Hematopoietic multipotent progenitor cell treated with erythropoietin and hydrocortisone succinate and interleukin-3 and kit ligand, for 8 days (in vitro differentiated cells): ENCODE data around the gene NHSL1.
"Not testable (repeated sequence)": the region's sequence is repeated elsewhere in the genome, so short reads cannot be mapped to it uniquely, and the experiment has no call there.

Source experiments
- DNase-seq: peaks from one replicate; pipeline ENCODE4 v3.0.0-alpha.2; 2015

The NHSL1 gene

DNA sequence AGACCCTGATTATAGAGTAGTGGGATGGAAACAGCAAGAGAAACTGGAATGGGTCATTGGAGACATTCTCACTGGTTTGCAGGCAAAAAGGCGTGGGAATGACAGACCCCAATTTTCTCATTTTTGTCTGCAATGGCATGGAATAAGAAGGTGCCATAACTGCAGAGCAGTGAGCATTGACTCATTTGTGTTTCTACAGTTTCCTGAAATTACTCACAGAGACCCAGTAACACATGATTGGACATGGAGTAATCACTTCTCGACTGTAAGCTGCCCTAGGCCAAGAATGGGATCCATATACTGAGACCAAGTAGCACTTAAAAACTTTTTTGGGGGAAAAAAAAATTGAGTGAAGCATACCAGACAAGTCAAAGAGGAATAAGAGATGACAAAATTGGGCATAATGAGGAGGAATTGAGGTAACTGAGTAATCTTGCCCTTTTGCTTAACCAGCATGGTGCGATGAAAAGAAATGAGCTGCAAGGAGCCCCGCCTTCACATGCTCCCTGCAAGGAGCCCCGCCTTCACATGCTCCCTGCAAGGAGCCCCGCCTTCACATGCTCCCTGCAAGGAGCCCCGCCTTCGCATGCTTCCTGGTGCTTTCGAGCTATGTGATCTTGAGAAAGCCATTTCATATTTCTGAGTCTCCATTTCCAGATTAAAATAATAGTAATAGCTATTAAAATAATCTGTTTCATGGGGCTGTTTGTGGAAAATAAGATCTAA lies 44.1 kb downstream of the NHSL1 start:
- peak; percentile 18 for DNase-seq

DNA sequence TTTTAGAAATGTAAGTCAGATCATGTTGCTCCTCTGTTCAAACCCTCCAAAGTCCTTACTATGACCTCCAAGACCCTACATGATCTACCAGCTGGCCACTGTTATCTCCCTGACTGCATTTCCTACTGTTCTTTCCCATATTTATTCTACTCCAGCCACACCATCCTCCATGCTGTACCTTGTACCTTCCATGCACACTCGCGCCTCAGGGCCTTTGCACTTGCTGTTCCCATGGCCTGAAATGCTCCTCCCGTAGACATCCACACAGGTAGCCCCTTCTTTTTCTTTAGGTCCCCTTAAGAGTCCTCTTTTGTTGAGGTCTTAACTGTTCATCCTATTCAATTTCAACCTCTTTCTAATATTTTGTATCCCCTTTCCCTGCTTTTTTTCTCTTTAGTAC lies 48.3 kb downstream of the NHSL1 start:
- no peak for DNase-seq

DNA sequence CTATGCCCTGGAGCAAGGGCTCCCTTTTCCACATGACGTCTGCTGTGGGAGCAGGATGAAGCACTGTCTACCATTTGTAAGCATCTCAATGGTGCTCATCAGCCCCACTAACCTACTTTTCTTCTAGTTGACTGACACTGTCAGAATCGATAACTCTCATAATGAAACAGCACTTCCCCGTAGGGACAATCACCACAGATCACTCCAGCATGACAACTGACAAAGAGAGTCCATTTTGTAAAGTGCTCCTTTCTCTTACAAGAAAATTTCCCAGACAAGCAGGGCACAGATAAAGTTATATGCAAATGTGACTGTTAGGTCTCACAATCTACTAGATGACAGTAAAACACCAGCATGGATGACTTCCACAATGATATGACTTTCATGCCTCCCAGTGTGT lies 48.8 kb downstream of the NHSL1 start:
- DNase-seq, result no peak

DNA sequence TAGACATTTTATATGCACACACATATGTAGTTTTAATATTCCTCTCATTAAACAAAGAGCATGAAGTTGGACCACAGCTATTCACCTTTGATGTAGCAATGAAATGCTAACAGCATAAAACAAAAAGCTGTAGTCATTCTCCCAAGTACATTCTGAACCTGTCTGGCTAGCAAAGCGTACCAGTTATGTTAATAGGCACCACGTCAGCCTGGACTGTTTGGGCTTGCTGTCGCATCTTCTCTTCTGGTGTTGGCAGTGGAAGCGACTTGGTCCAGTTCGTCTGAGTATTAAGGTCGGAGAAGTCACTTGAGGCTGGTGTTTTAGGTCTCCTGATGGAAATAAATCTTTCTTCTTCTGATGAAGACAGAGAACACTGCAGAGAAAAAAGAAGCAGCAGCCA lies 52.5 kb downstream of the NHSL1 start:
- DNase-seq, result no peak

DNA sequence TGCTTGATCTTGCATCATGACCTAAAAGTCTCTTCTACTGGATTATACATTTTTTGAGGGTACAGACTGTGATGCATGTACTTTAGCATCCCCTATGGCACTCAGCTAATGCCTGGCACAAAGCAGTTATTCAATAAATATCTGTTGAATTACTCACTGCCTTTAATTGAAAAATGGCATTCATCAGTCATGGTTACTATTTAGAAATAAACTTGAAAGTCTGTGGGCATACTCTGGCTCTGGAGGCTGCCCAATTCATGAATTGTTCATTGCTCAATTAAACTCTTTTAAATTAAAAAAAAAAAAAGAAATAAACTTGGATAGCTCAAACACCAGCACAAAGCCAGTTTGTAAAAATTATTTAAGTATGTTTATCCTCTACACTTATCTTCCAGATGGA lies 55.3 kb downstream of the NHSL1 start:
- no peak for DNase-seq

DNA sequence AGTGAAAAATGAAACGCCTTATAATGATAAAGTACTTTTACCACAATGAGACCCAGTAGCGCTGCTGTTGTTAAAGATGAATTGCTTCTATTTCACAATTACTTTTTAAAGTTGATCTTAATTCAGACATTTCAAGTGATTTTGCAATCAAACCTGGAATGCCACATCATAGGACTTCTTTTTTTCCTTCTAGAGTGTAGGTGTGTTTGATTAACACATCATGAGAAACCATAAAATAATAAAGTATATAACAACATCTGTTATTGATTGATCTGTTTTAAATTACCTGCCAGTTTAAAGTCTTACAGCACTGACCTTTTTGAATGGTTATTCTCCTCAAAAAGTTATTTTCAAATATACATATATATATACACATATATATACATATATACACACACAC lies 56.6 kb downstream of the NHSL1 start:
- DNase-seq, result no peak

DNA sequence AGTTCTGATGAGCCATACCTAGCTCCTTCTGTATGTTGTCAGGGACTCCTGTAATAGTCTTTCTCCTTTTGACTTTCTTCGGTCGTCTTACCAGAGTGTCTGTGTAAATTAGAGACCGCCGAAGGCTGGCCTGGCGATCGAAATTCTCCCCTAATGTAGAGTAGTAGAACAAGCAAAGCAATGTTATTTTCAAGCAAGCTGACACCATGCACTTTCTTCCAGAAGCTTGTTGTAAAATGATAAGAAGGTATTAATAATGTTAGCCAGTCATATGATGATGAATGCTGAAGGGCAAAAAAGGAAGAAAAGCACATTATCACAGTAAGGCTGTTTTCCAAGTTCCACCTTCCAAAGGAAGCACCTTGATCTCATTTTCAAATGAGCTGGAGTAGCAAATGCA lies 57.3 kb downstream of the NHSL1 start:
- no peak for DNase-seq

DNA sequence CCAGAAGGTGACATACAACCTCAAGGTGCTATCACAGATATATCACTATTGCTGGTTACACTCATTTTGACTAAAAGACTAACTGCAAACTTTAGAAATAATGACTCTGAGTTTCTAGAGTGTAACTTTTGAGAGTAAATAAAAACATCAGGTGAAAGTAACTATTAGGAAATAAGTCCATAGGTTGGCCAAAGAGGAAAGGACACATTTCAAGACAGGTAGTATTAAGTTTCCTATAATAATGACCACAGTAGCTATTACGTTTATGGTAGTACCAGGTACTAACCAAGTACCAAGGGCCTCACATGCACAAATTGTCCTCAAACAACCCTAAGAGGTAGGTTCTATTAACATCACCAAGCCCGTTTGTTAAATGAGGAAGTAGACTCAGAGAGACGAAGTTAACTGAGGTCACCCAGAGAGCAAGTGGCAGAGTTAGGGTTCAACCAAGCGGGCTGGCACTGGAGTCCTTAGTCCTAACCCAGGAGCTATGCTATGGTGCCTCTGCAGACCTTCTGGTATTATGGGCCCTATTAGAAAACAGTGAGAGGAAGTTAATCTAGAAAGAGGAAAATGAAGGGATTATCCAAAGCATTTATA lies 58.4 kb downstream of the NHSL1 start:
- DNase-seq, result no peak

DNA sequence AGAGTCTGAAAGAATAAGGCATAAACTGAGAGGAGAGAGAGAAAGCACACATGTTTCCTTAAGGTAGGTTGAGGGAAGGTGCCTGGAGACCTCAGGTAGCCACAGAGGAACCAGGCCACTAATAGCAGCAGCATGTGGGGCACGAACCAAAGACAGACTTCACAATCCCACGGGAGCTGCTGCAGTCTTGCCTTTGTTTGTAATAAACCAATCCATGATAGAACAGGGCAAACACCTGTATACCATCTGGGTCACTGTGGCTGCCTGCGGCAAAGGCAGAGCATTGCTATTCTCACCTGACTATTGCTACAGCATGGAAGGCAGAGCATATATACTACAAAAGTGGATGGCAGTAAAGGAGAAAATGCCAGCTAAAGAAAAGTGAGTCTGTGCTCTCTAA lies 59.0 kb downstream of the NHSL1 start:
- DNase-seq, result no peak

DNA sequence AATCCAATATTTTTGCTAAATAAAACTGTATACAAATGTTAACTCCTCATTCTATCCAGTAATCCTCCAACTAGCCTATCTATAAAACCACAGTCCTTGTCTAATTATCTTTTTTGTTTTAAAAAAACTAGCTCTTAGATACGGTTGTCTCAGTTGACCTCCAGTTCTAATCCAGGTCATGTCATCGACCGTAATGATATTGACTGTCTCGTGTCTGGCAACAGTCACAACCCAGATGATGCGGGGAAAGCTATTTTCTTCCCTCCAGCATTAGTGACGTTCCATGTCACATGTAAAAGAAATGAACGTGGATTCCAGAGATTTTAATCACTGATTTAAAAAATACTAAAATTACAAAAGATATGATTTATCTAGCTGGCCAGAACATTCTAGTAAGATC lies 59.7 kb downstream of the NHSL1 start:
- no peak for DNase-seq

DNA sequence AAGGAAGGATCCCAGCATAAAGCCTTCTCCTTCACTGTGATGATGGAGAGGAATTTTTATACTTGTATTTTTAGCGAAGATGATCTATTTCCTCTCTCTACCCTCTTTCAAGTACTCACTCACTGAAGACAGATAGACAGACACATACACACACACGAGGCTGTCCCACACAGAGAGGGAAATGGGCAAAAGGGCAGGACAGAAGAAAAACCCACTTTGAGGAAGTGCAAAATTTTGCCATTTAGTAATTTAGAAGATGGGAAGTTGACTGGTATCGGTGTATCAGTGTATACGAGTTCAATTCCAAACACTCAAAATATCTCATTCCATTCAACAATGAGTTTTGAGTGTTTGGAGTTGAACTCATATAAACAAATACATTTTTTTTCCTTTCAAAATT lies 64.4 kb downstream of the NHSL1 start:
- DNase-seq, result no peak

DNA sequence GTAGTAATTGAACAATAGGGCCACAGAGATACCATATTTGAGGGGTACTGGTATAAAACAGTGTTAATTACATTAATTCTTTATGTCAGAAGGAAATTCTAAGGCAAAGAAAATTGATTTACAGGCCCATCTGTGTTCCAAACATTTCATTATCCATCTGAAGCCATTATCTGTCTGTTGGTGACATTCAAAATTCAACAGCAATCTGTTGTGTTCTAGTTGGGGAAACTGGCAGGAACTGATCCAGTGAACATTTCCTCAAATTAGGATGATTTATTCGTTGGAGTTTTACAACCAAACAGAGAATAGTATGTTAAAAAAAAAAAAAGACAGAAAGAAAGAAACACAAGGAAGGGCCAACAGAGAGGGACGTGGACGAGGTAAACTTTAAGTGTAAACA lies 65.2 kb downstream of the NHSL1 start:
- DNase-seq, result no peak

DNA sequence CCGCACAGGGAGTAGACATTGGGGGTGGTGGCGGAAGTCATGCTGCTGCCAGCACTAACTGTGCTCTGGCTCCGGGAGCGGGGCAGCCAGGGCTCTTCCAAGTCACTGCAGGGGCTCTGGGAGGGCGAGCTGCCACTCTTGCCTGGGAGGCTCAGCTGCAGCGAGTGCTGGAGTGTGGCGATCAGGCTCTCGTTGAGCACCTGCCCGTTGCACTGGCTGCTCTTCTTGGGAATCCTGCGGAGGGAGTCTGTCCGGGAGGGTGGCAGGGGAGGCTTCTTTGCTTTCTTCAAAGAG lies 67.3 kb downstream of the NHSL1 start:
- DNase-seq, result no peak

DNA sequence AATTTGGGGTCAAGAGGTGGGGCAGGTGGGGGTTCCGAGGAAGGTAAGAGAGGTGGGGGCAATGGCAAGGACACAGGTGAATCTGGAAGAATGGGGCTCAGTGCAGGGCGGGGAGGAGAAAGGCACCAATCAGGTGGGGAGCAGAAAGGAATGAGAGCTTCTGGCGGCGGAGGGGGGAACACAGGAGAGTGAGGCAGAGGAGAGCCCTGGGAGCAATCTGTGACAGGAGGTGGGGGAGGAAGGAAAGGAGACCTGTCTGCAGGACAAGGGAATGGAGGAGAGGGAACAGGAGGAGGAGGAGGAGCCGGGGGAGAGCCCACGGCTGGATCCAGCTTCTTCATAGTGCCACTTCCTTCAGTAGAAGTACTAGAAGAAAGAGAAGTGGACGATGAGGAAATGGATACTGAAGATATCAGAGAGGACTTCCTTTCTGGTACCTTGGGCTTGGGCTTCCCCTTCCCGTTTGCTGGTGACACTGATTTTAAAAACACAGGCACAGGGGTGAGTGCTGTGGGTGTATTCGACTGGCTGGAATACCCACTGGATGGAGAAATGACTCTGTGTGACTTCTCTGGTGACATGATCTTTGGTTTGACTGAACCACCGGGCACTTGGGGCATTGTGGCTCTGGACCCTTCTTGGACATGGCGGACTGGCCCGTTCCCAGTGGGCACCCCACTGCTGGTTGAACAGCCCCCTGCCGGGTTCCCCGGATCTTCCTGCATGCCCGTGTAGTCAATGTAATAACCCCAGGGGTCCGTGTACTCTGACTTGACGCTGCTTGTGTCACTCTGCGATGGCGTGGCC lies 67.8 kb downstream of the NHSL1 start:
- no peak for DNase-seq

DNA sequence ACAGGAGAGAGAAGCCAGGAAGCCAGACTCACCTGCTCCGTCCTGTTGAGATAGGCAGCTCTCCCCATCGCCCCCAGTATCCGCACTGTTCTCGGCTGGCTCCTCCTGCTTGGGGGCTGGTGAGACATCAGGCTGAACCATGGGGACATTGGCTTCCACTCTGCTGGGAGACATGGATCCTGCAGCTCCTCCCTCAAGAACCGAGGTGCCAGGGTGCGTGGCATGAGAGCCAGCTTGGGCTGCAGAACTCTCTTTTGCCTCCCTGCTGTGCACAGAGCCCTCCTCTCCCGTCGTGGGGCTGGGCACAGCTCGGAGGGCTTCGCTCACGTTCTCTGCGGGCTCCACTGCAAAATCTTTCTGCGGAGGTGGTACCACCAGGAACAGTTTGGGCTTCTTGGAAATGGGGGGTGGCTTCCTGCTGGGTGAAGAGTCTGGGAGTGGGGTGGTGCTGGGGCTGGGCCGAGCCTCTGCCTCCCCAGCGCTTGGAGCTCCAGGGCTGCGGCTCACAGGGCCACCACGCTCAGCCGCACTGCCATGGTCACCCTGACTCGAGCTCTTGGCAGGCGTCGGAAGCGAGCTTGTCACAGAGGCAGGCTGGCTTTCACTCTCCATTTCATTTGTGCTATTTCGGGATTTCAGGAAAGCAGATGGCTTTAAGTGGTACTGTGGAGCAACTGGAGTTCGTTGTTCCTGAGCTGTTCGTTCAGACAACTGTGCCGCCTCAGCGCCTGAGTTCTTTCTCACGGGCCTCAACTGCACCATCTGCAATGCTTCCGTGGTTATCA lies 68.7 kb downstream of the NHSL1 start:
- DNase-seq, result no peak

DNA sequence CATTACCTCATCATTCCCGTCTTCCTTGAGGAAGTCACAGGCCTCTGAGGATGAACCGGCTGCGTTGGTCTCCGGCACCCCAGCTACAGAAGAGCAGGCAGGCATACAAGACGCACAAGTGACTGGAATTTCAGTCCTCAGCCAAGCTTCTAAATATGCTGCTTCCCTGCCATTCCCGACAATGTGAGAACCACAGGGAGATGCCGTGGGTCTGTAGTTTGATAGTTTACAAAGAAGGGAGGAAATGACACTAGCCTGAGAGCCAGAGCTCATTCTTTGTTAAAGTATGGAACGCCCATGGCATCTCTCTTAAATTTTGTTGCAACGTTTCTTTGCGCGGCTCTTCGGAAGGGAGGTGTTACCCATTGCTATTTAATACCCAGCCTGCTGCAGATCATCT lies 69.5 kb downstream of the NHSL1 start:
- no peak for DNase-seq

DNA sequence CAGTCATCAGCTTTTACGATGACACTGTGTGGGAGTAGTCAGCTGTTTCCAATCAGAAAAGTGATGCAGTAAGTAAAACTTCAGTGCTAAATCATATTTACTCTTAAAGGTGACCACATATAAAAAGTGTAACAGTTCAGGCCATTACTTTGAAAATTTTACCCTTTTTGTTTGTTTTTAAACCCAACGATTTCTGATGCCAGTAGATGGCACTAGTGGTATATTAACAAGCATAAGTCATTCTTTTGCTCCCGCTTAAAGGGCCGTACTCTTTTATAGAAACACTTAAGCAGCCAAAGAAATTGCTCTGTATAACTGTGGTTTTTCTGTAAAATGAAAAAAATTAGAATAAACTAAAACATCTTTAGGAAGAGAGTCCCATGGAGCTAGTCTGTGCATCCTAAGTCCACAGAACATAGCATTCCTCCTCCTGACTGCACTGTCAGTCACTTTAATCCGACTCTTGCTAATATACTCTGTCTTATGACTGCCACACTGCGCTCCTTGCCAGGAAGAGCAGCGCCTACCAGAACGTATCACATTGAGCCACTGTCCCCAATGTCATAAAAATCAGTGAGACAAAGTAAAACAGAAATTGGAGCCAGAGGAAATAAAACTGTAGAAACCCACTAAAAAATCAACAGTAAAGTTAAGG lies 70.2 kb downstream of the NHSL1 start:
- DNase-seq, result peak; percentile 63

DNA sequence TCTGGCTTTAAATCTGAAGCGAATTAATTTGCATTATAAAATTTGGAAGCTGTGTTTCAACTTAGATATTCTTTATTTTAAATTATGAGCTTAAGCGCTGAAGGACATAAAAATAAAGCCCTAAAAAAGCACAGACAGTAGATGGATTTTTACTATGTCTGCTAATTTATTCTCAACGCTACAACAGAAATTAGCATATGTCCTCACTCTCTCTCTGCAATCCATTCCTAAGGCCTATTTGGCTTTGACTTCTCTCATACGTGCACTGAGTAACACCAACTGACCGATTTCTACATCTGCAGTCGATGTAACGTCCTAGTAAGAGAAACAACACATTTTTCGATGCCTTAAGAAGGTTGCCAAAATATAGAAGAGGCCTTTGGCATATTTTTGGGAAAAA lies 71.6 kb downstream of the NHSL1 start:
- no peak for DNase-seq

DNA sequence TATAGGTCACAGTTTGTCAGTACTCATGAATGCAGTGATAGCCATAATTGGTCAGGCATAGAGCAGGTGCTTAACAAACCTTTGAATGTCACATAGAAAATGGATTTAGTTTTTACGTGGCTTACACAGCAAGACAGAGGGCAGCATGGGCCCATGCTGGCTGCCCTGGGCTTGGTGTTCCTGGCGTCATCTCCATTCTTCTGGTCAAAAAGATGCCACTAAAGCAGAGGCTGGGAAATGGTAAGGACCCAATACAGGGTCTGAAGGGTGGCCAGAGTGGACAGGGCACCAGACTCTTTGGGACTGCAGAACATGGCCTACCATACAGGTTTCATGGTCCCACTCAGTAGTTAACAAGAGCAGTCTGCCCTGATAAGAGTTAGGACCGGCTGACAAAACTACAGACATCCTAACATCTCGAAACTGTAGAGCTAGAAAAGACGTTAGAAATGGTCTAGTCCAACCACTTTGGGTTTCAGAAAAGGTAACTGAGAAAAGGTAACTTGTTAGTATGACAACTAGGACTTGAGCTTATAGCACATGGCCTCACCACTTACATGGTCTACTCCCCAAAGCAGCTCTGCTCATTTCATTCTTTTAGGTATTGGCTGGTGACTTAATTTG lies 72.7 kb downstream of the NHSL1 start:
- DNase-seq, result no peak

DNA sequence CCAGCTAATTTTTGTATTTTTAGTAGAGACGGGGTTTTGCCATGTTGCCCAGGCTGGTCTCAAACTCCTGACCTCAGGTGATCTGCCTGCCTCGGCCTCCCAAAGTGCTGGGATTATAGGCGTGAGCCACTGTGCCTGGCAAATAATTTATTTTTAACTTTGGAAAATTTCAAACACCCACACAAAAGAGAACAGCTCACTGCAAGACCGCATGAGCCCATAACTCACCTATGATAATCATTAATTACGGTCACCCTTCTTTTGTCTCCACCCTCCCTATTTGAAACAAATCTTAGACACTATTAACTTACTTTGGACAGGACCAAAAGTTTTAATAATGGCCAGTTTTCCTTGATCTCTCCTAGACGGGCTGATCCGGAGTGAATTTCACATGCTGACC lies 74.0 kb downstream of the NHSL1 start:
- DNase-seq, result not testable (repeated sequence)

DNA sequence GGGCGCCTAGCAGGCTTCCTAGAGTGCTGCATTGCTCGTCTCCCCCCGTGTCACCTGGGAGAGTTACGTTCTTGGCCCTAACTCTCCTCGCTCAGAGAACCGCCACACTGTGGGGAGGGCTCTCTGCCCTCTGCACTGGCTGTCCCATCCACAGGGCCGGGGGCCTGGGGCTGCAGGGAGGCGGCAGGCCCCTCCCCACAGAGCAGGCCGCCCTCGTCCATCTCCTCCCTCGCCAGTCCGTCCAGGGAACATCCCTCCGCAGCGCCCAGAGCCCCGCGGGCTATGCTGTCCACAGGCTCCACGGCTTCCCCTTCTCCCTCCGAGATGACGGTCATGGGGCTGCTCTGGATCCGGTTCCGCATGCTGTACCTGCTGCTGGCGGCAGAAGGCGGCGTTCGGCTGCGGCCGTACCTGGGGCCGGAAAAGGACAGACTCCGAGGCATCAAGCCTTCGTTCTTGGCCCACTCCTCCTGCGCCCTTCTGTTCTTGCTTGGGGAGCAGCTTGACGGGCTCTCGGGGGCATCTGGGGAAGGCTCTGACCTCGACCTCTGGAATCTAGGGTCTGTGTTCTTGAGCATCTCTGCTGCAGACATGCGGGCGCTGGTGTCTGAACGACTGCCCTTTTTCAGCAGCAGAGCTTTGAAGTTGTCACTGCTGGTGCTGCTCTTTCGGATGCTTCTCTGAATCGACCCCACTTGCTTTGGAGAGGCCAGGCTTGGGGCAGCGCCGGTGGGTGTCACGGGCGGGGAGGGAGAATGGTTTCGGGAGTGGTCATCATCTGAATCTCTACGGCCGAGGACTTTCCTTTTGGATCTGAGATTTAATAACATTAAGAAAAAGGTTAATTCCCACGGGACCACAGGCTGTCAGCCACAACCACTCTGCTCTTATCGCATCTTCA lies 75.0 kb downstream of the NHSL1 start:
- DNase-seq, result no peak

DNA sequence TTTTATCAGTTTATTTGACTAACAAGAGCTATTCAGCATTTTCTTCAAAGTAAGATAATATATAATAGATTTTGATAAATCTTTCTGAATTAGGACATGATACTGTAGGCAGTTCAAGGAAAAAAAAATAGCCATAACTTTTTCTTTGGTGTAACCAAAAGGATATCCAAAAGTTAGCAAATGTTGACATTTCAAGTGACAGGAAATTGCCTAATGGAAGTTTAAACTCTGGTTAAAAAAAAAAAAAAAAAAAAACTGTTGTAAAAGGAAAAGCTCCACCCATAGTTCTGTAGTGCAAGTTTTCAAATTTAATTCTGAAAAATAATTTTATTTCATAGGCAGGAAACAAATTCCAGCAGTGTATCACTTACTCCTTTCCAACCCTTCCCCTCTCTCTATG lies 76.4 kb downstream of the NHSL1 start:
- no peak for DNase-seq
